ENCODE results near the gene TCEAL4.

DNA sequence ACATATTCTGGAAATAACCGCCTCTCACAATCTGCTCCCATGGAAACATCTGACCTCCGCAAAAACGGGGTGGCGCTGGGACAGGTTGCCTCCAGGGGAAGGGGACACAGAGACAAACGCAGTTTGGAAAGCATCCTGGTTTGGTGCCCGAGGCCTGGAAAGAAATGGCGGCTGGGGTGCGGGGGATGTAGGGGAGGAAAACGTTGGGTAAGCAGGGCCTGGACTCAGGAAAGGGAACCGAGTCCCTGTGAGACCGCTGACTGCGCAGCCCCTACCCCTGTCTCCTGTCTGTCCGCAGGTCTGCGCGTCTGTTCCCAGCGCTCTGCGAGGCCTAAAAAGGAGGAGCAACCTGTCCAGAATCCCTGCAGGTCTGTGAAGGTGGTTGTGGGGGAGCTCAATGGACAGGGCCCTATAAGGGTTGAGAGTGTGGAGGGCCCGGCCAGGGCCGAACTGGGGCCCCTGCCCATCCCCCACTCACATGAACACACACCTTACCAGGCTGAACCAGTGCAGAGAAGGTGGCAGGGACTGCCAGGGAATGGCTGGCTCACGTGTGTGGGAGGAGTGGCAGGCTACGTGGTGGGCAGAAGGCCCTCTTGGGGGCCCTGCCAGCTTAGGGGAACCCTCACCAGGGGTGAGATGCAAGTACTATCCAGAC lies 23.1 kb downstream of the TCEAL4 start:
- TF ChIP-seq EZH2phosphoT487 (IDR thresholded peaks at IDR 0.05; ENCODE audit: borderline replicate concordance, low read length) (no peak), EZH2 (IDR thresholded peaks at IDR 0.05; ENCODE audit: low read length, unreplicated experiment) (no peak)
- TF ChIP-seq, protein P1, sequence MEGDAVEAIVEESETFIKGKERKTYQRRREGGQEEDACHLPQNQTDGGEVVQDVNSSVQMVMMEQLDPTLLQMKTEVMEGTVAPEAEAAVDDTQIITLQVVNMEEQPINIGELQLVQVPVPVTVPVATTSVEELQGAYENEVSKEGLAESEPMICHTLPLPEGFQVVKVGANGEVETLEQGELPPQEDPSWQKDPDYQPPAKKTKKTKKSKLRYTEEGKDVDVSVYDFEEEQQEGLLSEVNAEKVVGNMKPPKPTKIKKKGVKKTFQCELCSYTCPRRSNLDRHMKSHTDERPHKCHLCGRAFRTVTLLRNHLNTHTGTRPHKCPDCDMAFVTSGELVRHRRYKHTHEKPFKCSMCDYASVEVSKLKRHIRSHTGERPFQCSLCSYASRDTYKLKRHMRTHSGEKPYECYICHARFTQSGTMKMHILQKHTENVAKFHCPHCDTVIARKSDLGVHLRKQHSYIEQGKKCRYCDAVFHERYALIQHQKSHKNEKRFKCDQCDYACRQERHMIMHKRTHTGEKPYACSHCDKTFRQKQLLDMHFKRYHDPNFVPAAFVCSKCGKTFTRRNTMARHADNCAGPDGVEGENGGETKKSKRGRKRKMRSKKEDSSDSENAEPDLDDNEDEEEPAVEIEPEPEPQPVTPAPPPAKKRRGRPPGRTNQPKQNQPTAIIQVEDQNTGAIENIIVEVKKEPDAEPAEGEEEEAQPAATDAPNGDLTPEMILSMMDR (conservative IDR thresholded peaks at IDR 0.05; ENCODE audit: low read depth, low read length): no peak

Data from PC-3 (cell line).